Body of pancreas (tissue), 4 donors: ENCODE measurements around the gene MUC20.

Experiments used
- POLR2A ChIP-seq, 3 donors: fragments of 450-650 bp; IDR thresholded peaks; one replicate each; pipeline ENCODE4 v1.6.1; 2016; ENCODE audit warnings: antibody characterized with exemption in 3 of 3, mild to moderate bottlenecking in 2 of 3
- TF ChIP-seq, protein P1 (sequence below), 7 experiments: fragments of 450-650 bp in 4 of 7; fragments of 200-600 bp in 3 of 7; sonication (generic) in 3 of 7; IDR thresholded peaks; one replicate each; pipeline ENCODE4 v1.5.1; 2016 to 2019; ENCODE audit warnings: antibody characterized with exemption in 7 of 7

DNA sequence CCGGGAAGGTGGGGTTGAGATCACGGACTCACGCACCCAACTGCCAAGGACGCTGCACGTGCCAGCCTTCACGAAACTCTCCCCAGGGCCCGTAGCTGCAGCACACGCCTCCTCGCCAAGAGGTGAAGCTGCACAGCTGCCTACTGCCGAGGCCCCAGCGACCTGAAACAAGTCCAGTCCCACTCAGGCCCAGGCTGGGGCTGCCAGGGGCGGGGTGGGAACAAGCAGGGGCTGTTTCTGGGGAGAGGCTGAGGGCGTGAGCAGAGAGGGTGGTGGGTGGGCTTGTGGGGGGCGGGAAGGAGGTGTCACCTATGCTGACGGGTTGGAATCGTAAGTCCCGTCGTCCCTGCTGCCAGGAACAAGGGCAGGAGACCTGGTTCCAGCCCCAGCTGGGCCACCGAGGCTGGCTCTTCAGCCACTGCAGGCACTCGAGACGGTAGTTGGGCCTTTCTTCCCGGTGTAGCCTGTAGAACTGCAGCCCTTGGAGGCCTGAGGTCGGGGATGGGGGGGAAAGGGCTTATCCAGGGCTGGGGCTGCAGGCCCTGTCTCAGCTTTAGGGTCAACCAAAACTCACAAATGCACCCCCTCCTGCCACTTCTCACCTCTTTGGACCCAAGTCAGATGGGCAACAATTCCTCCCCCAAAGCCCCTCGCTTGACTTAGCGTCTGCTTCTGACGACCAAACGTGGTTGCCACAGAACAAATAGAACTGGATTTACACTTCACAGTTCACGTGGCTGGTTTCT, 44.4 kb downstream of the MUC20 start:
- TF ChIP-seq, protein P1, sequence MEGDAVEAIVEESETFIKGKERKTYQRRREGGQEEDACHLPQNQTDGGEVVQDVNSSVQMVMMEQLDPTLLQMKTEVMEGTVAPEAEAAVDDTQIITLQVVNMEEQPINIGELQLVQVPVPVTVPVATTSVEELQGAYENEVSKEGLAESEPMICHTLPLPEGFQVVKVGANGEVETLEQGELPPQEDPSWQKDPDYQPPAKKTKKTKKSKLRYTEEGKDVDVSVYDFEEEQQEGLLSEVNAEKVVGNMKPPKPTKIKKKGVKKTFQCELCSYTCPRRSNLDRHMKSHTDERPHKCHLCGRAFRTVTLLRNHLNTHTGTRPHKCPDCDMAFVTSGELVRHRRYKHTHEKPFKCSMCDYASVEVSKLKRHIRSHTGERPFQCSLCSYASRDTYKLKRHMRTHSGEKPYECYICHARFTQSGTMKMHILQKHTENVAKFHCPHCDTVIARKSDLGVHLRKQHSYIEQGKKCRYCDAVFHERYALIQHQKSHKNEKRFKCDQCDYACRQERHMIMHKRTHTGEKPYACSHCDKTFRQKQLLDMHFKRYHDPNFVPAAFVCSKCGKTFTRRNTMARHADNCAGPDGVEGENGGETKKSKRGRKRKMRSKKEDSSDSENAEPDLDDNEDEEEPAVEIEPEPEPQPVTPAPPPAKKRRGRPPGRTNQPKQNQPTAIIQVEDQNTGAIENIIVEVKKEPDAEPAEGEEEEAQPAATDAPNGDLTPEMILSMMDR (IDR thresholded peaks at IDR 0.05), result no peak
- TF ChIP-seq POLR2A (IDR thresholded peaks at IDR 0.05), result no peak
